Panc1 (cell line): ENCODE data around the gene FAM234B. TPM values are rescaled to one million over a fixed set of nuclear protein-coding genes. Genes with fewer than 3 reads are reported as not detected.
"Not testable (repeated sequence)": the region's sequence is repeated elsewhere in the genome, so short reads cannot be mapped to it uniquely, and the experiment has no call there.

Experiments used
- ATAC-seq: fragments of 200-7000 bp; cut with Tn5 transposase; 2 replicates; pipeline ENCODE4 v1.9.1; 2020; ENCODE audit warnings: mild to moderate bottlenecking, moderate library complexity
- BruUV-seq: library from RNA; stranded (reverse); fragments of 400-500 nt; replicated peaks from 2 replicates; lab custom pipeline; 2021; lab: Mats Ljungman, UMichigan
- CTCF ChIA-PET: fragments of 300-600 bp; sonication (Branson Sonifier 250); formaldehyde crosslinking; loops from one replicate; lab custom pipeline; 2022; ENCODE audit warnings: antibody characterized with exemption; lab: Charles Lee
- POLR2A ChIA-PET: fragments of 300-600 bp; sonication (Branson Sonifier 250); formaldehyde crosslinking; loops from one replicate; lab custom pipeline; 2022; ENCODE audit warnings: antibody characterized with exemption; lab: Charles Lee
- DNase-seq: peaks from one replicate; pipeline ENCODE4 v3.0.0-alpha.2; 2010; ENCODE audit warnings: low read depth, low spot score
- H3K27ac ChIP-seq: 2 replicates; pipeline ENCODE4 v1.5.1; 2011; ENCODE audit warnings: mild to moderate bottlenecking, low read length, inconsistent platforms
- H3K27me3 ChIP-seq: fragments of 200-500 bp; sonication (Bioruptor generic); 2 replicates; pipeline ENCODE4 v1.6.0; 2014; ENCODE audit warnings: low read length, inconsistent platforms; ENCODE audit not compliant: control insufficient read depth, insufficient read depth
- H3K36me3 ChIP-seq: fragments of 200-500 bp; sonication (Bioruptor generic); 2 replicates; pipeline ENCODE4 v1.5.1; 2014; ENCODE audit warnings: inconsistent platforms, mild to moderate bottlenecking, low read length, moderate library complexity; ENCODE audit not compliant: control insufficient read depth, insufficient read depth
- H3K4me1 ChIP-seq: 2 replicates; pipeline ENCODE4 v1.5.1; 2011; ENCODE audit warnings: inconsistent platforms, mild to moderate bottlenecking, low read length, moderate library complexity; ENCODE audit not compliant: control insufficient read depth, insufficient read depth
- H3K4me3 ChIP-seq, 2 experiments: 2 replicates each; pipeline ENCODE4 v1.5.1; 2011 to 2012; ENCODE audit warnings: low read depth in 2 of 2, low read length in 2 of 2, mild to moderate bottlenecking in 2 of 2, inconsistent platforms in 1 of 2, moderate library complexity in 1 of 2
- H3K9me3 ChIP-seq: fragments of 200-500 bp; sonication (Bioruptor generic); 2 replicates; pipeline ENCODE4 v1.5.1; 2014; ENCODE audit warnings: low read depth, mild to moderate bottlenecking, inconsistent platforms, low read length, moderate library complexity; ENCODE audit not compliant: control insufficient read depth, insufficient read depth
- CTCF ChIP-seq: fragments of 450-650 bp; IDR thresholded peaks from 2 replicates; pipeline ENCODE4 v1.5.1; 2017; ENCODE audit warnings: mild to moderate bottlenecking
- POLR2AphosphoS5 ChIP-seq: IDR thresholded peaks from 2 replicates; pipeline ENCODE4 v1.6.1; 2012; ENCODE audit warnings: mild to moderate bottlenecking, low read depth, low read length, moderate library complexity
- REST ChIP-seq, 2 experiments: IDR thresholded peaks; 2 replicates each; pipeline ENCODE4 v1.6.1; 2011 to 2012; ENCODE audit warnings: low read depth in 2 of 2, control low read depth in 1 of 2, low read length in 1 of 2, mild to moderate bottlenecking in 1 of 2, moderate library complexity in 1 of 2; ENCODE audit not compliant: insufficient read depth in 1 of 2
- SIN3A ChIP-seq: IDR thresholded peaks from 2 replicates; pipeline ENCODE4 v1.6.1; 2012; ENCODE audit warnings: low read depth, mild to moderate bottlenecking, low read length, moderate library complexity, borderline replicate concordance; ENCODE audit not compliant: insufficient read depth
- TCF7L2 ChIP-seq: IDR thresholded peaks from 2 replicates; pipeline ENCODE4 v1.6.1; 2011; ENCODE audit warnings: mild to moderate bottlenecking, low read depth, low read length, inconsistent platforms
- in situ Hi-C: cut with HindIII; loops from 2 replicates; pipeline ENCODE4 v1.10.0; 2016; ENCODE audit warnings: low sequenced_read_pairs, low pct_unique_long_range_greater_than_20kb
- intact Hi-C: fragments of 100-400 bp; cut with micrococcal nuclease; formaldehyde crosslinking; loops from one replicate; pipeline ENCODE4 v1.10.0; 2022; ENCODE audit not compliant: unreplicated experiment
- total RNA-seq: library from RNA; stranded (reverse); gene quantifications from one replicate; pipeline ENCODE4 v1.2.1, GENCODE V29; 2021; ENCODE audit not compliant: unreplicated experiment

The FAM234B gene
- total RNA-seq, 1 experiment from 2014 or later, result 5.4 TPM

GRCh38 chr12:13033476-13033875 is 10.7 kb upstream of the FAM234B start:
- CTCF ChIA-PET, result no interaction called here

GRCh38 chr12:13035335-13035734 is 8.8 kb upstream of the FAM234B start:
- in situ Hi-C loops, H3K4me3 ChIP-seq, H3K27me3 ChIP-seq, CTCF ChIA-PET, H3K4me1 ChIP-seq, H3K9me3 ChIP-seq, ATAC-seq, H3K36me3 ChIP-seq, intact Hi-C loops, DNase-seq, H3K27ac ChIP-seq, BruUV-seq: not testable (repeated sequence)
- POLR2A ChIA-PET, result interaction anchor here (0.6 kb wide), 1 partner anchor 51 kb away, joined by 4 read pairs; no protein-coding TSS in a partner anchor

More at GRCh38 chr12:13033476-13033875, 10.7 kb upstream of the FAM234B start:
- POLR2A ChIA-PET, result no interaction called here
- intact Hi-C loops (no loop called here), in situ Hi-C loops (no loop called here)
- no peak for DNase-seq
- H3K27me3 ChIP-seq, result no peaks in the 10 kb centered on the region
- no TSS peak for BruUV-seq
- no peaks in the 10 kb centered on the region for H3K36me3 ChIP-seq
- no peaks in the 10 kb centered on the region for H3K9me3 ChIP-seq
- no peak for ATAC-seq
- H3K4me1 ChIP-seq, result no peaks in the 10 kb centered on the region
- H3K27ac ChIP-seq, result no peak overlapping the region
- TF ChIP-seq REST (IDR thresholded peaks at IDR 0.05; ENCODE audit: insufficient read depth in 1 of 2, low read depth in 2 of 2, low read length in 1 of 2), result no peak
- no peak overlapping the region for H3K4me3 ChIP-seq

- CTCF ChIA-PET, result no interaction called here
- no peaks in the 10 kb centered on the region for H3K9me3 ChIP-seq
- POLR2A ChIA-PET, result no interaction called here
- no peaks in the 10 kb centered on the region for H3K4me1 ChIP-seq
- no peaks in the 10 kb centered on the region for H3K36me3 ChIP-seq
- no peak for TF ChIP-seq REST (IDR thresholded peaks at IDR 0.05; ENCODE audit: insufficient read depth in 1 of 2, low read depth in 2 of 2, low read length in 1 of 2)
- TF ChIP-seq CTCF, result no peak
- no peak for TF ChIP-seq POLR2AphosphoS5
- no peak for TF ChIP-seq SIN3A
- no peak for TF ChIP-seq TCF7L2
- ATAC-seq (no peak), DNase-seq (no peak)
- H3K27me3 ChIP-seq, result no peaks in the 10 kb centered on the region
- H3K27ac ChIP-seq, result no peak overlapping the region
- BruUV-seq, result no TSS peak
- in situ Hi-C loops, result no loop called here
- H3K4me3 ChIP-seq, result no peak overlapping the region
- intact Hi-C loops, result no loop called here
Measured at GRCh38 chr12:13036881-13037280, 7.3 kb upstream of the FAM234B start.
